Panc1 (cell line): ENCODE measurements around the gene ZNF182. TPM values are rescaled to one million over a fixed set of nuclear protein-coding genes. Genes with fewer than 3 reads are reported as not detected.
A peak's percentile ranks its signal among the peaks of the same experiment; 100 is the strongest.
"Not testable (repeated sequence)": the region's sequence is repeated elsewhere in the genome, so short reads cannot be mapped to it uniquely, and the experiment has no call there.

ENCODE experiments used
- ATAC-seq: fragments of 200-7000 bp; cut with Tn5 transposase; 2 replicates; pipeline ENCODE4 v1.9.1; 2020; ENCODE audit warnings: mild to moderate bottlenecking, moderate library complexity
- BruUV-seq: library from RNA; stranded (reverse); fragments of 400-500 nt; replicated peaks from 2 replicates; lab custom pipeline; 2021; lab: Mats Ljungman, UMichigan
- CTCF ChIA-PET: fragments of 300-600 bp; sonication (Branson Sonifier 250); formaldehyde crosslinking; loops from one replicate; lab custom pipeline; 2022; ENCODE audit warnings: antibody characterized with exemption; lab: Charles Lee
- POLR2A ChIA-PET: fragments of 300-600 bp; sonication (Branson Sonifier 250); formaldehyde crosslinking; loops from one replicate; lab custom pipeline; 2022; ENCODE audit warnings: antibody characterized with exemption; lab: Charles Lee
- DNase-seq: peaks from one replicate; pipeline ENCODE4 v3.0.0-alpha.2; 2010; ENCODE audit warnings: low read depth, low spot score
- H3K27ac ChIP-seq: 2 replicates; pipeline ENCODE4 v1.5.1; 2011; ENCODE audit warnings: mild to moderate bottlenecking, low read length, inconsistent platforms
- H3K27me3 ChIP-seq: fragments of 200-500 bp; sonication (Bioruptor generic); 2 replicates; pipeline ENCODE4 v1.6.0; 2014; ENCODE audit warnings: low read length, inconsistent platforms; ENCODE audit not compliant: control insufficient read depth, insufficient read depth
- H3K36me3 ChIP-seq: fragments of 200-500 bp; sonication (Bioruptor generic); 2 replicates; pipeline ENCODE4 v1.5.1; 2014; ENCODE audit warnings: inconsistent platforms, mild to moderate bottlenecking, low read length, moderate library complexity; ENCODE audit not compliant: control insufficient read depth, insufficient read depth
- H3K4me1 ChIP-seq: 2 replicates; pipeline ENCODE4 v1.5.1; 2011; ENCODE audit warnings: inconsistent platforms, mild to moderate bottlenecking, low read length, moderate library complexity; ENCODE audit not compliant: control insufficient read depth, insufficient read depth
- H3K4me3 ChIP-seq, 2 experiments: 2 replicates each; pipeline ENCODE4 v1.5.1; 2011 to 2012; ENCODE audit warnings: low read depth in 2 of 2, low read length in 2 of 2, mild to moderate bottlenecking in 2 of 2, inconsistent platforms in 1 of 2, moderate library complexity in 1 of 2
- H3K9me3 ChIP-seq: fragments of 200-500 bp; sonication (Bioruptor generic); 2 replicates; pipeline ENCODE4 v1.5.1; 2014; ENCODE audit warnings: low read depth, mild to moderate bottlenecking, inconsistent platforms, low read length, moderate library complexity; ENCODE audit not compliant: control insufficient read depth, insufficient read depth
- SIN3A ChIP-seq: IDR thresholded peaks from 2 replicates; pipeline ENCODE4 v1.6.1; 2012; ENCODE audit warnings: low read depth, mild to moderate bottlenecking, low read length, moderate library complexity, borderline replicate concordance; ENCODE audit not compliant: insufficient read depth
- TCF7L2 ChIP-seq: IDR thresholded peaks from 2 replicates; pipeline ENCODE4 v1.6.1; 2011; ENCODE audit warnings: mild to moderate bottlenecking, low read depth, low read length, inconsistent platforms
- in situ Hi-C: cut with HindIII; loops from 2 replicates; pipeline ENCODE4 v1.10.0; 2016; ENCODE audit warnings: low sequenced_read_pairs, low pct_unique_long_range_greater_than_20kb
- intact Hi-C: fragments of 100-400 bp; cut with micrococcal nuclease; formaldehyde crosslinking; loops from one replicate; pipeline ENCODE4 v1.10.0; 2022; ENCODE audit not compliant: unreplicated experiment
- total RNA-seq: library from RNA; stranded (reverse); gene quantifications from one replicate; pipeline ENCODE4 v1.2.1, GENCODE V29; 2021; ENCODE audit not compliant: unreplicated experiment
- TF ChIP-seq, protein P1 (sequence below), 2 experiments: IDR thresholded peaks; 2 replicates each; pipeline ENCODE4 v1.6.1; 2011 to 2012; ENCODE audit warnings: low read depth in 2 of 2, control low read depth in 1 of 2, low read length in 1 of 2, mild to moderate bottlenecking in 1 of 2, moderate library complexity in 1 of 2; ENCODE audit not compliant: insufficient read depth in 1 of 2

ZNF182 gene
- total RNA-seq, 1 experiment from 2014 or later, result 11.1 TPM

GRCh38 chrX:48021026-48021900 lies 17.5 kb upstream of the ZNF182 start:
- no peaks in the 10 kb centered on the region; the same call in 1 of the 2 replicates for H3K4me1 ChIP-seq
- H3K27me3 ChIP-seq, result no peaks in the 10 kb centered on the region
- peak overlapping the region; percentile 99 for H3K27ac ChIP-seq
- DNase-seq (no peak), ATAC-seq (peak; percentile 91)
- CTCF ChIA-PET, result interaction anchor here (0.5 kb wide), 1 partner anchor 147 kb away, joined by 3 read pairs; no protein-coding TSS in a partner anchor
- in situ Hi-C loops (no loop called here), intact Hi-C loops (no loop called here)
- POLR2A ChIA-PET, result no interaction called here
- TF ChIP-seq, protein P1, sequence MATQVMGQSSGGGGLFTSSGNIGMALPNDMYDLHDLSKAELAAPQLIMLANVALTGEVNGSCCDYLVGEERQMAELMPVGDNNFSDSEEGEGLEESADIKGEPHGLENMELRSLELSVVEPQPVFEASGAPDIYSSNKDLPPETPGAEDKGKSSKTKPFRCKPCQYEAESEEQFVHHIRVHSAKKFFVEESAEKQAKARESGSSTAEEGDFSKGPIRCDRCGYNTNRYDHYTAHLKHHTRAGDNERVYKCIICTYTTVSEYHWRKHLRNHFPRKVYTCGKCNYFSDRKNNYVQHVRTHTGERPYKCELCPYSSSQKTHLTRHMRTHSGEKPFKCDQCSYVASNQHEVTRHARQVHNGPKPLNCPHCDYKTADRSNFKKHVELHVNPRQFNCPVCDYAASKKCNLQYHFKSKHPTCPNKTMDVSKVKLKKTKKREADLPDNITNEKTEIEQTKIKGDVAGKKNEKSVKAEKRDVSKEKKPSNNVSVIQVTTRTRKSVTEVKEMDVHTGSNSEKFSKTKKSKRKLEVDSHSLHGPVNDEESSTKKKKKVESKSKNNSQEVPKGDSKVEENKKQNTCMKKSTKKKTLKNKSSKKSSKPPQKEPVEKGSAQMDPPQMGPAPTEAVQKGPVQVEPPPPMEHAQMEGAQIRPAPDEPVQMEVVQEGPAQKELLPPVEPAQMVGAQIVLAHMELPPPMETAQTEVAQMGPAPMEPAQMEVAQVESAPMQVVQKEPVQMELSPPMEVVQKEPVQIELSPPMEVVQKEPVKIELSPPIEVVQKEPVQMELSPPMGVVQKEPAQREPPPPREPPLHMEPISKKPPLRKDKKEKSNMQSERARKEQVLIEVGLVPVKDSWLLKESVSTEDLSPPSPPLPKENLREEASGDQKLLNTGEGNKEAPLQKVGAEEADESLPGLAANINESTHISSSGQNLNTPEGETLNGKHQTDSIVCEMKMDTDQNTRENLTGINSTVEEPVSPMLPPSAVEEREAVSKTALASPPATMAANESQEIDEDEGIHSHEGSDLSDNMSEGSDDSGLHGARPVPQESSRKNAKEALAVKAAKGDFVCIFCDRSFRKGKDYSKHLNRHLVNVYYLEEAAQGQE (IDR thresholded peaks at IDR 0.05; ENCODE audit: insufficient read depth in 1 of 2, low read depth in 2 of 2, low read length in 1 of 2), result no peak
- TF ChIP-seq SIN3A, result no peak
- TF ChIP-seq TCF7L2, result peak; percentile 81
- H3K36me3 ChIP-seq, result no peaks in the 10 kb centered on the region
- no peaks in the 10 kb centered on the region for H3K9me3 ChIP-seq
- no TSS peak for BruUV-seq
- H3K4me3 ChIP-seq, result peak overlapping the region; percentile 59 to 68

DNA sequence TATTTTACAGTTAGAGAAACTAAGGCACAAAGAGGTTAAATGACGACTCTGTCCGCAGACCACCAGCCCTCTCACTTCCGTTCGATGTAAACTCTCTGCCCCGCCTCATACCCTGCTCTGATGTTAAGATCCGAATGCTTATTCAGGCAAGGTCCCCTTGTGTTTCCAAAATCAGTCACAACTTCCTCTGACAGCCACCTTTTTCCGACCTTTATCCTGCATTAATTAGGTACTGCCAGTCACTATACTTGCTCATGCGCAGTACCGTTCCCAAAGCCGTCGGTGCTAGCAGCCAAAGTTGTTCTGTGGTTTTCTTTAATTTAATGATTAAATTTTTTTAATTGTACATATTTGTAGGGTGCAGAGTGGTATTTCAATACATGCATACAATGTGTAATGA lies 16.7 kb upstream of the ZNF182 start:
- H3K9me3 ChIP-seq, H3K27ac ChIP-seq, in situ Hi-C loops, BruUV-seq, DNase-seq, H3K4me1 ChIP-seq, POLR2A ChIA-PET, H3K36me3 ChIP-seq, ATAC-seq, H3K27me3 ChIP-seq, intact Hi-C loops: not testable (repeated sequence)
- CTCF ChIA-PET, result interaction anchor here (0.5 kb wide), 1 partner anchor 146 kb away, joined by 3 read pairs; no protein-coding TSS in a partner anchor
- peak overlapping the region; percentile 59 to 68 for H3K4me3 ChIP-seq

- DNase-seq, CTCF ChIA-PET, H3K4me1 ChIP-seq, H3K27ac ChIP-seq, H3K27me3 ChIP-seq, in situ Hi-C loops, H3K36me3 ChIP-seq, H3K4me3 ChIP-seq, BruUV-seq, intact Hi-C loops, ATAC-seq, H3K9me3 ChIP-seq, POLR2A ChIA-PET: not testable (repeated sequence)
Observed at GRCh38 chrX:48019892-48020291, 16.1 kb upstream of the ZNF182 start.

GRCh38 chrX:48016583-48017310 lies 13.0 kb upstream of the ZNF182 start:
- H3K9me3 ChIP-seq, intact Hi-C loops, BruUV-seq, in situ Hi-C loops, ATAC-seq, DNase-seq, H3K4me1 ChIP-seq, H3K36me3 ChIP-seq, POLR2A ChIA-PET, H3K27ac ChIP-seq, H3K4me3 ChIP-seq, CTCF ChIA-PET, H3K27me3 ChIP-seq: not testable (repeated sequence)

DNA sequence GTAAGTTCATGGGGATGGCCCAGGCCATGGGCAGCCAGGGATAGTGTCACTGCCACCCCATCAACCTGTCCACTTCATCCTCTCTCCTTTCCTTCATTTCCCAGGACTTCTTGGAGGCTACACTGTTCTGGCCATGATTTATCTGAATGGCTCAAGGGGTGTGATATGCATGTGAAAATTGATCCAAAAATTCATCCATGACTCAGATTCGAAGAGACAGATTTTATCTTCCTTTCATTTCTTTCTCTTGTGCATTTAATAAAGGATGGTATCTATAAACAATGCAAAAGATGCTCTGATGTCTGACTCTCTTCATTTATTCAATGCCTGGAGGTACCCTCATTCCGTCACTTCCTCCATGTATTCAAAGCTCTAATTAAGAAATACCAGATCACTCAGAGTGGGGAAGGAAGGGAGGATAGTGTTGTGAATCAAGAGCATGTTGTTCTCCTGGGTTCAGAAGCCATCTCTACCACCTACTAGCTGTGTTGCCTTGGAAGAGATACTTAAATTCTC lies 5.7 kb upstream of the ZNF182 start:
- H3K27ac ChIP-seq, H3K9me3 ChIP-seq, H3K36me3 ChIP-seq, DNase-seq, H3K27me3 ChIP-seq, POLR2A ChIA-PET, H3K4me3 ChIP-seq, CTCF ChIA-PET, in situ Hi-C loops, intact Hi-C loops, BruUV-seq, ATAC-seq, H3K4me1 ChIP-seq: not testable (repeated sequence)
